DMS53 treated with DMSO at 0.1 percent for 48 hours (cell line): ENCODE measurements around the gene RAB23.

Experiments used
- DNase-seq: peaks from one replicate; lab custom pipeline; 2025; ENCODE audit not compliant: unreplicated experiment; lab: John Stamatoyannopoulos, UW

RAB23 gene

DNA sequence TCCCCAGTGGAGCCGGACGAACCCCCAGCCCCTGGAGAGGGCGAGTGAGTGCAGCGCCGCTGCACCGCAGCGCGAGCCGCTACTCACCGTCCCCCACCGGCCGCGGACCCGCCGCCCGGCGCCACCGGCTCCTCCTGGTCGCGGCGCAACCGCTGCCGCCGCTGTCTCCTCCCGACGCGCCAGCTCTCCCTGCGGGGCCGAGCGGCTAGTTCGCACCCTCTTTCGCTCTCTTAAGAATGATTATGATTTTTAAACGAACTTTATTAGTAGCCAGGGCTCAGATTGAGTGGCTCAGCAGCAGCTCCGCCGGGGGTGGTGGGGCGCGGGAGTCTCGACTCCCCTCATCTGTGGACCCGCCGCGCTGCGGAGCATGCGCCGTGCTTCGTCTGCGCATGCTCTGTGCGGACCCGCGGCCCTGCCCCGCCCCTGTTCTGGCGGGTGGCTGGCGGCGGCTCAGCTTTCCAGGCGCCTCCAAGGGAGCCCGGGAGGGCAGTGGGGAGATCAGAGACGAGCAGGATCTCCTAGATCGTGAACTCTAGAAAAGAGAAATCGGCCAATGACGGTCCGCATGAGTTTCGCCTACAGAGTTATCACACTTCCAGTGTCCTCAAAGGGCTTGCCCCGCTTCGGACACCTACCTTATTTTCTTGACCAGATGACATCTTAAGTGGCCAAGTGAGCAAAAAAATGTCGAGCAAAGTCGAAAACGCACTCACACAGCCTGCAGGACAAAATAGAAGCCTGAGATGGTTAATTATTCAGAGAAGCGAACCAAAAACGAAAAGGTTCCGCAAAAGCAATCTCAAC lies at the start of gene RAB23:
TSS of gene RAB23 (minus strand) at position 372 of the 807 bp plus-strand sequence. CDS start 11,927 bp downstream, outside the sequence.
- DNase-seq = peak; percentile 78

DNA sequence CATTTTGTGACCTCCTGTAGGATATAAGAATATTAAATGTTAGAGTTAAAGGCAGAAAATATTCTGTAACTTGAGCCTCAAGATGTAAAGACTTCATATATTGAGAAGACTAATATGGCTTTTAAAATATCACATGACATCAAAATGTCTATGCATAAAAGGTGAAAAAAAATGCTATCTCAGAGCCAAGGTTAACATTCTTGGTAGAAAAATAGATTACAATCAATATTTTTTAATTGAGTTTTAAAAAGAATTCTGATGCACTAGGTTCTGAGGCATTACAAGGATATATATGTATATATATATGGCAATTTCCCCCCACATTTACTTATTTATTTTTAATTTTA lies 46.2 kb upstream of the RAB23 start:
- DNase-seq = no peak

DNA sequence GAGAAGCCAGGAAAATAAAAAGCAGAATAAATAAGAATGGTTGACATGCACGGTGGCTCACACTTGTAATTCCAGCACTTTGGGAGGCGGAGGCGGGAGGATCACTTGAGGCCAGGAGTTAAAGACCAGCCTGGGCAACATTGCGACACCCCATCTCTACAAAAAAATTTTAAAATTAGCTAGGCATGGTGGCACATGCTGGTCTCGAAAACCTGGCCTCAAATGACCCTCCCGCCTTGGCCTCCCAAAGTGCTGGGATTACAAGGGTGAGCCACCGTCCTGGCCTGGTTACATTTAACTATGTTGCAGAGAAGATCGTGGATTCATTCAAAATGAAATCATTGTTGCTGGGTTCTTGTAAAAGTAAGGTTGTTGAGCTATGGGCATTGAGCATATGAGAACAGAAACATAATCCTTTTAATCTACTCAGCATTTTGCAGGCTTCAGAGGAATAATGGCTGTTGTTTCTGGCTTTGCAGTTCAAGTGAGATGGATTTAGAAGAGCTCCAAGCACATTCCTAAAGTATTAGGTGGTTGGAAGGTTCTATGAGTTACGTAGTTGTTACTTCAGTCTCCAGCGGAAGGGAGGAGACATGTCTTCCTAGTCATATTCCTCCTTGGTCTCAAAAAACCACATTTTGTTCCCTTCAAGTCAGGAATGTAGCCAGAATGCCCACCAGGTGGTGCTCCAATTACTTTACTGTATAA lies 45.6 kb upstream of the RAB23 start:
- DNase-seq = peak; percentile 9

DNA sequence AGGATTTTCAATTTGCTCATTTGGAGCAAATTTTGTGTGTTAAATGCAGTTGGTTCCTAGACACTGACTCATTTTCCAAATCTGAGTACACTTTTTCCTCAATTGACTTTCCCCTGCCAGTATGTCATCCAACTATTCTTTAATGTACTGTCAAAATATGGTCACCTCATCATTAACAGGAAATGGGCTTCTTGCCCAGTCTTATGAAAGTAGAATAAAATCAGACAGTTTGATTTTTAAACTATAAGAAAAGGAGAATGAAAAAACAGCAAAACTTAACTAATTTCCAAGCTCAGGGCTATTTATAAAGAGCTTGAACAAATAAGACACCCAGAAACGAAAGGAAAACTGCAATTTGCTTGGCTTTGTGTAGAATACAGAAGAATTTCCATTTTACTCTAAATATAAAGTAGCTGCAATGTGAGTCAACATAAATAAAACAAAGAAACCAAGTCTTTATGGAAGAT lies 43.7 kb upstream of the RAB23 start:
- no peak for DNase-seq

DNA sequence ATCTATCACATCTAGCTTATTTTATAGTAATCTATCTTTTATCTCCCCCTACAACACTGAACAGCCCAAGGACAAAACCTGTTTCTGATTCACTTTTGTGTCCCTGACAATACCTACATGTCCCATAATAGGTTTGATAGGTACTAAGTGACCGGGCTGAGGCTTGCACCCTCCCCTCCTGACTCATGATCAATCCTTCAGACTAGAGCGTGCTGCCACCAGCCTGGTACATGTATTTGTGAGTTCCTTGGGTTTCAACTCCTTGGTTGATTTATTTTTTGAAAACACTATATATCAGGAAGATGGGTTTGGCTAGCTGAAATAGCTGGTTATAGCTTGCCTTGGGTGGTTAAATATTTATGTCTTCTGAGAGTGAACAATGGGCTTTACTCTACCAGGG lies 41.6 kb upstream of the RAB23 start:
- DNase-seq = no peak

DNA sequence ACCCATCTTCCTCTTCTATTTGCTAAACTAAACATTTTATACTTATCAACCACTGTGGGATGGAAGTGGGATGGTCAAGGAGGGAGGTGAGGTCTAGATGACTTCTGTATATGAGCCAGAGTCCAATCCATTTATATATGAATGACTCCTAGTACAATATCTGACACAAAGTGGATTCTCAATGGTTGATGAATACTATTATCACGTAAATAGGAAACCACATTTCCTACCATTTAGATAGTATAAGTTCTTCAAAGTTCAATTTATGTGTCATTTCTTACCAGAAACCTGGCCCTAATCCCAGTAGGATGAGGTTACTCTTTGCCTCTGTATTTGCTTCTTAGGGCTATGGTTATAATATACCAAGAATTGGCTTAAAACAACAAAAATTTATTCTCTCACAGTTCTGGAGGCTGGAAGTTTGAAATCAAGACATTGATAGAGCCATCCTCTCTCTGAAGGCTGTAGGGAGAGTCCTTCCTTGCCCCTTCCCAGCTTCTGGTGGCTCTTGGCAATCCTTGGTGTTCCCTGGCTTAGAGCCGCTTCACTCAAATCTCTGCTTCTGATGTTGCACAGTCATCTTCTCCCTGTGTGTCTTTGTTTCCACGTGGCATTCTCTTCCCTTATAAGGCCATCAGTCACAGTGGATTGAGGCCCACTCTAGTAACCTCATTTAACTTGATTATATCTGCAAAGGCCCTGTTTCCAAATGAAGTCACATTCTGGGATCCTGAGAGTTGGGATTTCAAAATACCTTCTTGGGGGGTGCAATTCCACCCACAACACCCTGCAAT lies 41.0 kb upstream of the RAB23 start:
- no peak for DNase-seq

DNA sequence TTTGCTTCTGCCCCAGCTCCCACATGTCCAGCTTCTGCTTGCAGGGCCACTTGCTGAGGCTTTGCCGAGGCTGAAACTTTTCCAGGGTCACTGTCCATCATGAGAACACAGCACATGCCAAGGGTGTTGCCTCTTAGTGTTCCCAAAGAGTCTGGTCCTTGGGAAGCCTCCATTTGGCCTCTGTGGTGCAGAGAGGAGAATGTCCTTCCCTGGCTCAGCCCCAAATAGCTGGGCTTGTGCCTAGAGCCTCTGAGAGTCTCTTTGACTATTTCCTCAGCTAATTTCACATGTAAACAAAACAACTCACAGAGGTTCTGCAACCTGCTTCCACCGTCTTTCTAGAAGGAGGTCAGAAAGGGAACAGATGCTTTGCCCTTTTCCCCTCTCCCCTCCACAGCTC lies 40.4 kb upstream of the RAB23 start:
- DNase-seq = no peak

DNA sequence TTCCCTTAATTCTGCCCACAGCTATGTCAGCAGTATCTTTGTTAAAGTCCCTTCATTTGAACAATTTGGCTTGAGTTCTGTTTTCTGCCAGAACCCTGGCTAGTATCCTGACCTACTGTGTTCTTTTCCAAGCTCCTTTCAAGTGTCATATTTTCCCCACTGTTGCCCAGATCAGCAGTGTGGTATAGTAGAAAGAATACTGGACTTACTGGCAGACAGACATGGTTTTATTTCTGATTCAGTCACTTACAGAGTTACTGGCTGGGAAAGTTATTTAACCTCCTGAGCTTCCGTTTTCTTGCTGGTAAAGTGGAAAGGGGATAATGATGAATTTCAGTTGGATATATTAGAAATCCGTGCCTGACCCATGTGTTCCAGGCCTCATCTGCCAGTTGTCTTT lies 39.8 kb upstream of the RAB23 start:
- DNase-seq = no peak

DNA sequence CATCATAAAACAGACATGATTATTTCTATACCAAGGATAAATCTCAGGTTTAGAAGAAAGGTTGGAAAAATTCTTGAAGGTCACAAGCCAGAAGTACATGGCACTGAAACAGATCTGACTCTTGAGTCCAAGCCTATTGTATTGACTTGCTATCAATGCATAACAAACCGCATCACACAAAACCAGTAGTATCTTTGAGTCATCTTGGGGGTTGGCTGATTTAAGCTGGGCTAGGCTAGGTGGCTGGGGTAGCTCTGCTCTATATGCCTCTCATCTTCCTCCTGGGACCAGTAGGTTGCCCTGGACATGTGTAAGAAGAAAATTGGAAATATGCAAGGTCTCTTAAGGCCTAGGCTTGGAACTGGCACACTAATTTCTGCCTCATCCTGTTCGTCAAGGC lies 37.0 kb upstream of the RAB23 start:
- DNase-seq = no peak

DNA sequence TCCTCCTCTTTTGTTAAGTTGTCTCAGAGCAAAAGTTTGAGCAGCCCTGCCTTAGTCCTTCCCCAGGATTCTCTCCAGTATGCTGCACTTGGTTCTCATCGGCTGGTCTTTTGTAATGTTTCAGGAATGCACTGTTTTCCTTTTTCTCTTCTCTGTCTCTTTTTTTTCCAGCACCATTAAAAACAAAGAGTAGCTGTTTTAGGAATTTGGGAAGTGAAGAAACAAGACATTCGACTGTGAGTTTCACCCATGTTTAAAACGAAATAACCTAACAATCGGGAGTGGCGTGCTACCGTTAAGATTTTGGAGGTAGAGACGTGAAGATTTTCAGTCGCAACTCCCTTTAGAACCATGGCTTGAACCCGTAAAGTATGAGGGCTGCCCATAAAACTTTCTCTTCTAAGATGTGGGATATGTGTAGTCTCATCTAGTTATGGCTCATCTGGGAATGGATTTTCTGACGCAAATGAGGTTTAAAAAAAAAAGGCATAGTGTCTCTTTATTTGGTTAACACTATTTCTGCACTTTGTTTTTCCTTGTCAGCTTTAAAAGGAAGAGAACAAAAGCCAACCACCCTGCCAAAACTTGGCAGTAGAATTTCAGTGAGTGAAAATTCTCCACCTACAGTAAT lies 35.9 kb upstream of the RAB23 start:
- no peak for DNase-seq

DNA sequence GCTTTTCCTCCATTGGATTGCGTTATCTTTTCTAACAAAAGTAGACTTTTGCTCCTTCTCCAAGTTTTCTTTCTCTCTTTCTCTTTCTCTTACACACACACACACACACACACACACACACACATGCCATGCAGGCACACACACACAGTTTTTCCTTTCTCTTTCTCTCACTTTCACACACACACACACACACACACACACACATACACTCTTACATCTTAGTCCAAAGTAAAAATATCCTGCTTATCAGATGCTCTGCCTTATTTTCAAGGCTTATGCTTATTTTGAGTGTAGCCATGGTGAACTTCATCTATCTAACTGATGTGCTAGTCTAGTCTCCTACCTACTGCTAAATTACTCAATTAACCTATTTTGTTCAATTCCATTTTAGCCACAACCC lies 34.4 kb upstream of the RAB23 start:
- no peak for DNase-seq

DNA sequence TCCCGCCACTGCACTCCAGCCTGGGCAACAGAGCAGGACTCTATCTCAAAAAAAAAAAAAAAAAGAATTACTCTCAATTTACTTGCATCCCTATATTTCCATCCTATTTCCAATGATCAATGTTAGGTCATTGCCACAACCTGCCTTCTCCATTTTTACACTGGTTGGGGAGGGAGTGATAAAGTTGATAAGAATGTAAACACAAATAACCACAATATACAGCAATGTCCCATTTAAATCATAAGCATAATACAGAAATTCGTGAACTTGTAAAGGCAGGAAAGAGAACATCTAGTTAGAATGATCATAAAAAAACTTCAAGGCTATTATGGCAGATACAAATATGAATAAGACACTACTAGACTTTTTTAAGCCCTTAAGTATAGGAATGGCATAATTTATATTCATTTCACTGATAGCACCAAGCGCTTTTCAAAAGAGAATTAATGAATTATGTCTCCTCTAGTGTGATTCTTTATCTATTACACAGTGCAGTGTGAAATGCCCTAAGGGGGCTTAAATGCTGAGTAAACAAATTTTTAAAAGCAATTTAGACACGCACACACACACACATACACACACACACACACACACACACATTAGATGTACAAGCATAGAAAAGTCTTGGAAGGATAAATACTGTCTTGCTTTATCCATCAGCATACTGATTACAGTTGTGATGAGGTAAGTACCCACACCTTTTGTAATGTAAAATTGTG lies 33.5 kb upstream of the RAB23 start:
- DNase-seq = no peak

DNA sequence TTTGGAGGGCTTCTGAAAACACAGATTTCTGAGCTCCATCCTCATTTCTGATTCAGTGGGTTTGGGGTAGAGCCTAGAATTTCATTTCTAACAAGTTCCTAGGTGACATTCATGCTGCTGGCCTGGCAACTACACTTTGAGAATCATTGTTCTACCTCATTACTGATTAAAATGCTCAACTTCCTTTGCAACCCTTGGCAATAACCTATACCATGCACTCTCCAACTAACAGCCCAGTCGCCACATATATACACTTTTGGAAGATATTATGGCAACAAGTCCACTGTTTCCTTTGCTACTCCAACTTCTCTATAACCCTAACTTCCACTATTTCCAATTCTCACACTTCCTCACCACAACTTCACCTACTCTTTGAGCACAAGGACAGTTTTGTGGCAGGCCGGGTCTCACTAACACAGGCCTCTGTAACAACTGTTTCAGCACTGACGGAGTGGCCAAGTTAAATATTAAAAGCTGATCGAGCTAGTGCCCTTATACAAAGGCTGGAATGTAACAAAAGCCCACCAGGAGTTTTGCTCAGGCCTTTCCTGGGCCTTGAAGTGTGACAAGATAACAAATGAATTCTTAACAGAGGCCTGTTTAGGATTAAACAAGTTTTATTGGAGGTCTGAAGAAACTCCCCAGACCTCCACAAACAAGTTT lies 32.1 kb upstream of the RAB23 start:
- no peak for DNase-seq

DNA sequence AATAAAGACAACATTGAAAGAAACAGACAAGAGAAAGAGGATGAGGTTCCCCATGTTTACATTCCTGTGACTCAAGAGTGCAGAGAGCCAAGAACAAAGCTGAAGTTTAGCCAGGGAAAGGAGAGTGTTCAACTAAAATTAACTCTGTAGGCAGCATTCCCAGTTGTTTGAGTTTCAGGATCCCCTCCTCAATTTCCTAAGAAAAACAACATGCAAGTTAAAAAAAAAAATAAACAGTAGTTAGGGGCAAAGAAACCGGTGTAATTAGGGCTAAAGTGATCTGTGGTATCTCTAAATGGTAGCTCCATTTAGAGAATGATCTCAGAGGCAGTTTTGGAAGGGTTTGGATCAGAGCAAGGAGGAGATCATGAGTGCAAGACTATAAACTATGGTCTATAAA lies 30.9 kb upstream of the RAB23 start:
- DNase-seq = no peak

DNA sequence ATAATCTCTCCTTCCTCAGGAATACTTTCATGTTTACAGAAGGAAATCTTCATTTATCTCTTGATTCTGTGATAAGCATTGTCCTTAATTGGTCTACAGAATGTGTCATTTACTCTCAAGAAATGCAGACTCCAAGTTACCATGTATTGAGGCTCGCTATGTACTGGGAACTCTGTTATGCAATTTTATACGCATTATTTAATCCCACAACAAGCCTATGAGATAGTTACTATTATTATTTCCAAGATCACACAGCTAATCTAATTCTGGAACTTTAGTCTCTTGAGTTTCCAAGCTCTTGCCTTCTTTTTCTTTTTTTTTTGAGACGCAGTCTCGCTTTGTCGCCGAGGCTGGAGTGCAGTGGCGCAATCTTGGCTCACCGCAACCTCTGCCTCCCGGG lies 30.0 kb upstream of the RAB23 start:
- DNase-seq = no peak

DNA sequence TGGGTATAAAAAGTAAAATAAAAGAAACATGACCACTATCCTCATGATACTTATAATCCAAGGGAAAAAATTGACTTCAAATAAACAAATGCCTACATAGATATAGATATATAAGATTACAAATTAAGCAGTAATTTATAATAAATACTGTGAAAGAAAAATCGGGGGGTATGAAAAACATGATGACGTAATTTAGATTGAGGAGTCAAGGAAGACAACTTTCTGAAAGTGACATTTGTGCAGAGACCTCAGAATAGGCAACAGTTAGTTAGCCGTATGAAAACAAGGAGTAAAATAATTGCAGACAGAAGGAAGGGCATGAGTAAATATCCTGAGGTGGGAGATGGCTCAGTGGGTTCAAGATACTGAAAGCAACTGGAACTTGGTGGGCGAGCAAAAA lies 28.2 kb upstream of the RAB23 start:
- no peak for DNase-seq

DNA sequence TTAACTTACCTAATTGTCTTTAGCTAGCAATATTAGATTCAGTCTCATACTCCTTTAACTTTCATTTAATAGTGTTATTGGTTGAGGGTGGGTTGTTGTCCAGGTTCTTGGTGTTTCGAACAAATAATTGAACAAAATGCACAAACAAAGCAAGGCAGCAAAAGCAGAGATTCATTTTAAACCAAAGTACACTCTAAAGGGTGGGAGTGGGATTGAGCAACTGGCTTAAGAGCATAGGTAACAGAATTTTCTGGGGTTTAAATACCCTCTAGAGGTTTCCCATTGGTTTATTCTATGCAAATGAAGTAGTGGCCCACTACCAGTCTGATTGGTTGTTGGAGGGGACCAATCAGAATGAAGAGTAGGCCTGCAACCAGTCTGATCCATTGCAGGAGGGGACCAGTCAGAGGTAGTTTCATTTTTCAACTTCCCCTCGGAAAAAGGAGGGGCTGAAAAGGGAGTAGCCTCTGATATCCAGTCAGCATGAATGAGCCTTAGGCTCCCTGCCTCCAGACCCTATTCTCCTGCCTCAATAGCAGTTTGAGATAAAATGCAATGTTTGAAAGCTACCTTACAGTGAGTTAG lies 26.3 kb upstream of the RAB23 start:
- DNase-seq = no peak

DNA sequence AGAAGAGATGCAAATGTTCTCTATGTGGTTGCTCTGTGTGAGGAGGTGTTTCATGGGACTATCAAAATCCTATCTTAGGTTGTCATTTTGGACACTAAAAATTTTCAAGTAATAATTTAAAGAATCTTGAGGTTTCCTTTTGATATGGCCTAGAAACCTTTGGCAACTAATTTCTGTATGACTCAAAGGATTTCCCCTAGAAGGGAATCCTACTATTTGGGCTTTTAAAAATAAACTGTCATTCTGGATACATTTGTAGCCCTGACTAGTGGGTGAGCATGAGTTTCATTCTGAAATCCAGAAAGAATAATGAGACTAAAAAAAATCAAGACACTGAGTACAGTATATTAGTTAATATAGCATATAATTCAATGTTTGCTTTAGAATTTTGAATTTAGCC lies 25.5 kb upstream of the RAB23 start:
- no peak for DNase-seq

DNA sequence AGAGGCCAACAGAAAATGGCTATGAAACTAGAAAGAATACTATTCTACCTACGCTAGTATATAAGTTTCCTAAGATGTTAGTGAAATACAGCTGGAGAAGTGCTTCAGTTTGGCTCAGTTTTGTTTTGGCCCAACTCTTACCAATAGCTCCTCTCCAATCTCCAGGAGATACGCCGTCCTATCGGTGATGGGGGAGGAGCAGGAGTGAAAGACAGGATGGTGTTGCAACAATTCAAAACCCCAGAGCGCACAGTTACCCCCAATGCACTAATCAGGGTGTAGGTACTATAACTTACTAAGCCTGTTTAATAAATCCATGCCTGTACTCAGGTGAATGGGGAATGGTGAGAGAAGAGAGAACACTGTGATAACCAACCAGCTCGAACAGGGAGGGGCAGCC lies 24.2 kb upstream of the RAB23 start:
- DNase-seq = no peak

DNA sequence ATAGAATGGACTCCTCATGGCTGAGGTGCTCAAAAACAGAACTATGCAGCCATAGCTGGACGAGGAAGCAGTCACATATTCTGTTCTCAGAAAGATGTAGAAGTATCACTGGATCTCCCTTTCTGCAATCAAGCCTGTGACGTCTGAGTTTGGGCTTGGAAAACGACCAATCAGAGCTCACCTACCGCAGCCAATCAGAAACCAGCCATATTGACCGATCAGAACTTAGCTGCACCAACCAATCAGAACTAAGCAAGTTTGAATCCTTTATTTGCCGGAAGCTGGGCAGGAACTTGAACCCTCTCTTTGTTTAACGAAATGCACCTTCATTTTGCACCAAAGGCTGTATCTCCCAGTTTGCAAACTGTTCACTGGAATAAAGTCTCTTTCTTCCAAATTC lies 21.8 kb upstream of the RAB23 start:
- no peak for DNase-seq
